ENCODE results near the gene TWSG1. TPM values are rescaled to one million over a fixed set of nuclear protein-coding genes. Genes with fewer than 3 reads are reported as not detected.
"Not testable (repeated sequence)": the region's sequence is repeated elsewhere in the genome, so short reads cannot be mapped to it uniquely, and the experiment has no call there.

Gene TWSG1
- total RNA-seq, 1 donor from 2014 or later = 20.0 TPM

DNA sequence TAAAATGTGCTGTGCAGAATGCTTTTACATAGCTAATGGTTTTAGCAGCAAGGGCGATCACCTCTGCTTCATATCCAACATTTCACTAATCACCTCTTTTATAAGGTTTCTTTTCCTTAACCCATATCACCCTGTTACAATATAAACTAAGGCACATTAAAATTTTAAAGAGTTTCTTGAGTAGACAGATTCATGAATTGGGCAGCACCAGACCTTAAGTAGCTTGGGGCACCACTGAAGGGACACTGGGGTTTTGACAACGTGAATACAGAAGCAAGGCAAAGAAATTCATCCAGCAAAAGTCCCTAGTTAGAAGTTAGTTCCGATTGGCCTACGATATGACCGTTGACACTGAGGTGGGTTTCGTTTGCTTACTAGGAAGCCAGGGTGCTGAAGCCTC lies 96.7 kb downstream of the TWSG1 start:
- Mint-ChIP-seq H3K4me1 (ENCODE audit: unreplicated experiment) (no peaks in the 10 kb centered on the region), H3K9me3 (ENCODE audit: unreplicated experiment) (no peaks in the 10 kb centered on the region), H3K27me3 (ENCODE audit: unreplicated experiment) (no peaks in the 10 kb centered on the region), H3K4me3 (ENCODE audit: unreplicated experiment) (no peak overlapping the region), H3K27ac (ENCODE audit: unreplicated experiment) (no peak overlapping the region), H3K36me3 (ENCODE audit: low read depth, unreplicated experiment) (no peaks in the 10 kb centered on the region)
- no peak for DNase-seq (ENCODE audit: low spot score)
- TF ChIP-seq, protein P1, sequence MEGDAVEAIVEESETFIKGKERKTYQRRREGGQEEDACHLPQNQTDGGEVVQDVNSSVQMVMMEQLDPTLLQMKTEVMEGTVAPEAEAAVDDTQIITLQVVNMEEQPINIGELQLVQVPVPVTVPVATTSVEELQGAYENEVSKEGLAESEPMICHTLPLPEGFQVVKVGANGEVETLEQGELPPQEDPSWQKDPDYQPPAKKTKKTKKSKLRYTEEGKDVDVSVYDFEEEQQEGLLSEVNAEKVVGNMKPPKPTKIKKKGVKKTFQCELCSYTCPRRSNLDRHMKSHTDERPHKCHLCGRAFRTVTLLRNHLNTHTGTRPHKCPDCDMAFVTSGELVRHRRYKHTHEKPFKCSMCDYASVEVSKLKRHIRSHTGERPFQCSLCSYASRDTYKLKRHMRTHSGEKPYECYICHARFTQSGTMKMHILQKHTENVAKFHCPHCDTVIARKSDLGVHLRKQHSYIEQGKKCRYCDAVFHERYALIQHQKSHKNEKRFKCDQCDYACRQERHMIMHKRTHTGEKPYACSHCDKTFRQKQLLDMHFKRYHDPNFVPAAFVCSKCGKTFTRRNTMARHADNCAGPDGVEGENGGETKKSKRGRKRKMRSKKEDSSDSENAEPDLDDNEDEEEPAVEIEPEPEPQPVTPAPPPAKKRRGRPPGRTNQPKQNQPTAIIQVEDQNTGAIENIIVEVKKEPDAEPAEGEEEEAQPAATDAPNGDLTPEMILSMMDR (IDR thresholded peaks at IDR 0.05; ENCODE audit: unreplicated experiment) = no peak

DNA sequence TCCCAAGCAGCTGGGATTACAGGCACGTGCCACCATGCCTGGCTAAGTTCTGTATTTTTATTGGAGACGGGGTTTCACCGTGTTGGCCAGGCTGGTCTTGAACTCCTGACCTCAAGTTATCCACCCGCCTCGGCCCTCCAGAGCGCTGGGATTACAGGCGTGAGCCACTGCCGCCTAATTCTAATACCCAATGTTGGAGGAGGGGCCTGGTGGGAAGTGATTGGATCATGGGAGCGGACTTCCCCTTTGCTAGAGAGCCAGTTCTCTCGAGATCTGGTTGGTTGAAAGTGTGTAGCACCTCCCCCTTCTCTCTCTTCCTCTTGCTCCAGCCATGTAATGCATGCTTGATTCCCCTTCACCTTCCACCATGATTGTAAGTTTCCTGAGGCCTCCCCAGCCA lies 98.5 kb downstream of the TWSG1 start:
- not testable (repeated sequence) for H3K4me3 Mint-ChIP-seq (ENCODE audit: unreplicated experiment); H3K36me3 Mint-ChIP-seq (ENCODE audit: low read depth, unreplicated experiment); H3K4me1 Mint-ChIP-seq (ENCODE audit: unreplicated experiment); H3K27ac Mint-ChIP-seq (ENCODE audit: unreplicated experiment); H3K9me3 Mint-ChIP-seq (ENCODE audit: unreplicated experiment); DNase-seq (ENCODE audit: low spot score); H3K27me3 Mint-ChIP-seq (ENCODE audit: unreplicated experiment)

DNA sequence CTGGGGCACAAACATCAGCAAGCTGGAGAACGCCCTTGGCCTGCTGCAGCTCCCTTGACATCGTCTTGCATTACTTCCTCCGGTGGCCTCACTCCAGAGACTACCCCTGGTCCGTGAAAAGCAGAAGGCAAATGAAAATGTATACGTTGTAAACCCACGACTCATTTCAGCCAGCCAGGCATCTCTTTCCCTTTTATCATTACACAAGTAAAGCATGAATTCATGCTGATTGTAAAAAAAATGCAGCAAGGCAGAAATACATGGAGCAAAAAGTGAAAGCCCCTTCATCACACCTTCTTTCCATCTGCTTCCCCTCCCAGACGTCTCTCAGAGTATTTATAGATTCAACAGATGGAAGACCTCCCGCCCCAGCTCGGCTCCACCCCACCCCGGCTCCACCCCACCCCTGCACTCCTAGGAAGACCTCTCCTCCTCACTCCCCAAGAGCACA lies 99.1 kb downstream of the TWSG1 start:
- DNase-seq (ENCODE audit: low spot score) = no peak
- no peak overlapping the region for H3K4me3 Mint-ChIP-seq (ENCODE audit: unreplicated experiment)
- H3K27ac Mint-ChIP-seq (ENCODE audit: unreplicated experiment) = no peak overlapping the region
- H3K36me3 Mint-ChIP-seq (ENCODE audit: low read depth, unreplicated experiment) = no peaks in the 10 kb centered on the region
- H3K27me3 Mint-ChIP-seq (ENCODE audit: unreplicated experiment) = no peaks in the 10 kb centered on the region
- no peaks in the 10 kb centered on the region for H3K4me1 Mint-ChIP-seq (ENCODE audit: unreplicated experiment)
- no peaks in the 10 kb centered on the region for H3K9me3 Mint-ChIP-seq (ENCODE audit: unreplicated experiment)
- TF ChIP-seq, protein P1 (IDR thresholded peaks at IDR 0.05; ENCODE audit: unreplicated experiment) = no peak

DNA sequence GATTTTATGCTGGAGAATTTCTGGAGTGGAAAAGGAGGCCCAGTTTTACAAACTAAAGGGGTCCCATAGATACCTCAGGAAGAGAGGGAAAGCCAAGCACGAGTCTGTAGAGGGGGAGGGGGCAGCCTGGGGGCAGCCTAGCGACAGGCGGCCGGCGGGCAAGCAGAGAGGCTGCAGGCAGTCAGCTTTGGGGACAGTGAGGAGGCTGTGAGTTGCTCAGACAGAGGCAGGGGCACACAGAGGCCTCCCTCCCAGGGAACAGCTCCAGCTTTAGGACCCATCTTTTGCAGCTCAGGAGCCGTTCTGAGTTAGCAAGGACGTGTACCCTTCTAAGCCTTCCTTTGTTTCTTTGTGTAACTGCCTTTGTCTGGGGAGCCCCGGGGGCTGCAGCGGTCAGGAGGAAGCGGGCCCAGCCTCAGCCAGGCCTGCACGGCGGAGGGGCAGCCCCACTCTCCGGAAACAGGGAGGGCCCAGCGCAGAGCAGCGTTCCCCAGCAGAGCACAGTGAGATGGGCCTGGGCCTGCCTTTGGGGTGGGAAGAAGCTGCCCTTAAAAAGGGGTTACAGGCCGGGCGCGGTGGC lies 99.6 kb downstream of the TWSG1 start:
- TF ChIP-seq, protein P1 (IDR thresholded peaks at IDR 0.05; ENCODE audit: unreplicated experiment) = no peak
- H3K27me3 Mint-ChIP-seq (ENCODE audit: unreplicated experiment) = no peaks in the 10 kb centered on the region
- DNase-seq (ENCODE audit: low spot score) = no peak
- no peak overlapping the region for H3K27ac Mint-ChIP-seq (ENCODE audit: unreplicated experiment)
- no peaks in the 10 kb centered on the region for H3K4me1 Mint-ChIP-seq (ENCODE audit: unreplicated experiment)
- H3K9me3 Mint-ChIP-seq (ENCODE audit: unreplicated experiment) = no peaks in the 10 kb centered on the region
- H3K4me3 Mint-ChIP-seq (ENCODE audit: unreplicated experiment) = no peak overlapping the region
- H3K36me3 Mint-ChIP-seq (ENCODE audit: low read depth, unreplicated experiment) = no peaks in the 10 kb centered on the region

DNA sequence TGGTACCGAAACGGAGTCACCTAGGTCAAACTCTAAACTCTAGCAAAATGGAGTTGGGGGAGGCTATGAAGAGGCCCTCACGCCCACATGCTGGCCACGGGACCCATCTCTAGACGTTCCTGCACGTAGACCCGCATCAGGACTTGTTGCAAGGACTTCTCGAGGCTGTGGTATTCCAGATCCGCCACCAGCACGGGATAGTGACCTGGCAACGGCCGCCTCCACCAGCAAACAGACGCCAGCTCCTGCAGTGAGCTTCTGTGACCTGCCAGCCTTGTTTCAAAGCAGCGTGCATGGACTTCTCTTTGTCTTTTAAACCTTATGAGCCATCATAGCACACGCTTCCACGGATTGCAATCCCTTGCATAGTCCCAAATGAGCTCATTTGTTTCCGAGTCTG lies 100.5 kb downstream of the TWSG1 start:
- Mint-ChIP-seq H3K27me3 (ENCODE audit: unreplicated experiment) (no peaks in the 10 kb centered on the region), H3K4me1 (ENCODE audit: unreplicated experiment) (no peaks in the 10 kb centered on the region), H3K4me3 (ENCODE audit: unreplicated experiment) (no peak overlapping the region), H3K9me3 (ENCODE audit: unreplicated experiment) (no peaks in the 10 kb centered on the region), H3K36me3 (ENCODE audit: low read depth, unreplicated experiment) (no peaks in the 10 kb centered on the region), H3K27ac (ENCODE audit: unreplicated experiment) (no peak overlapping the region)
- TF ChIP-seq, protein P1 (IDR thresholded peaks at IDR 0.05; ENCODE audit: unreplicated experiment) = no peak
- DNase-seq (ENCODE audit: low spot score) = no peak

All from endothelial cell (in vitro differentiated cells).